Measurements from ENCODE around the gene SHPK.
"Not testable (repeated sequence)": the region's sequence is repeated elsewhere in the genome, so short reads cannot be mapped to it uniquely, and the experiment has no call there.

SHPK gene

DNA sequence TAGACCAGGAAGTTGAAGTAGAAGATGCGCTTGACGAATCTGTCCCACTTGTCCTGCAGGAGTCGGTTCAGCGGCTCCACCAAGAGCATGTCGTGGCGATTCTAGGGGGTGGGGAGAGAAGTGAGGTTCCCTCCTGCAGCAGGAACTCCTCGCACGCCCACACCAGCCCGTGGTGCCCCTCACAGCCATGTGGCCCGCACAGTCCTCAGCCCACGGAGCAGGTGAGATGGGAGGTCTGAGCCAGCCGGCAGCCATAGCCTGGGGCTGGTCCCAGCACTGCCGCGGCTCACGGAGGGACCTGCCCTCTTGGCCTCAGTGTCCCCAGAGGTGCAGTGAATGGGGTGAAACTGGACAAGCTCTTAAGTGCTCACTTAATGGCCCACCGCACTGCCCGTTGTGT is 50.2 kb downstream of the SHPK start:
- no peak for DNase-seq

DNA sequence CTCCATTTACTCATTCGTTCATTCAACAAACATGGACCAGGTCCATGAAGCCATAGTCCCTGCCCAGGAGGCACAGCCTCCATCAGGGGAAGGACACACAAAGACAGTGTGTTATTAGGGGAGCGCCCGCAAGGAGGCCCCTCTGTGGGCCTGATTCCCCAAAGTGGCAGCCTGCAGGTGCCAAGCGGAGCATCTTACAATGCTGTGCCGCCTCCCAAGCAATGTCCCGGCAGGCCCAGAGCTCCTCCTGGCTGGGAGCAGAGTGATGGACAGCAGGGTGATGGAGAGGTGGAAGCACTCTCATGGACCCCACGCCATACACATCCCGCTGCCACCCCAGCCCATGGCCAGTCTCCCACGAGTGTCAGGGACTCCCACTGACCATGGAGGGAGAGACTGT is 52.6 kb downstream of the SHPK start:
- DNase-seq, result no peak

GRCh38 chr17:3582915-3583314 is 53.1 kb downstream of the SHPK start:
- DNase-seq, result no peak

GRCh38 chr17:3578667-3579066 is 57.4 kb downstream of the SHPK start:
- not testable (repeated sequence) for DNase-seq

DNA sequence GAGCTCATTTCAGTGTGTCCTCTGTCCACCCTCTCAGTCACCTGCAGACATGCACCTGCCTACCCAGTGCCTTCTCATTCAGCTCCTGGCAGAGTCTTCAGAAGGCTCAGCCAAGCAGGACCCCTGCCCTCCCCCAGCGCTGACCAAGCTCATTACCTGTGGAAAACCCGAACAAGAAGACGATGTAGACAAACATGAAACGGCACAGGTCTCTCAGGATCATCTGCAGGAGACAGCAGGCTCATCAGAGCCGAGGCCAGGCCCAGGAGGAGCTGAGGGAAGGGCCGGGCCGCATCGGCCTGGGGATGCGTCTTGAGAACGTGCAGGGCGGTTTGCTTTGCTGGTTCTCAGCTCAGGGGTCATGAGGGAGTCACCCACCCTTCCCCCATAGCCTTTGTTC is 59.1 kb downstream of the SHPK start:
- DNase-seq, result no peak

GRCh38 chr17:3575511-3575910 is 60.5 kb downstream of the SHPK start:
- no peak for DNase-seq

DNA sequence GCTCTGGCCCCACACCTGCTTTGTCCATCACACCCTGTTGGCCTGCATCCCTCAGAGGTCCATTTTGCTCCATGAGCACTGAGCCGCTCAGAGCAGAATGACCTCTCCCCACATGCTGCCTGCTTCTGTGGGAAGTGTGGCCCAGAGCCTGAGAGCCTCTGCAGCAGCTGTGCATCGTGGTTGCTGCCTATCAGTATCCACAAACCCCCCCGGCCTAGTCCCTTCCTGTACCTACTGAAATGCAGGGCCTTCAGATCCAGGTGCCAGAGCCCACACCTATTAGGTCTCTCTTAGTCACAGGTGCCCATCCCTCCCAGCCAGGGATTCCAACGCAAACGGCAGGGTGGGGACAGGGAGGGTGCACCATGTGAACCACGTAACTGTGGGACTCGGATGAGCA is 61.8 kb downstream of the SHPK start:
- no peak for DNase-seq

- DNase-seq, result no peak
Observed at GRCh38 chr17:3573246-3574100, 62.6 kb downstream of the SHPK start.

- no peak for DNase-seq
Observed at GRCh38 chr17:3572231-3572630, 63.8 kb downstream of the SHPK start.

DNA sequence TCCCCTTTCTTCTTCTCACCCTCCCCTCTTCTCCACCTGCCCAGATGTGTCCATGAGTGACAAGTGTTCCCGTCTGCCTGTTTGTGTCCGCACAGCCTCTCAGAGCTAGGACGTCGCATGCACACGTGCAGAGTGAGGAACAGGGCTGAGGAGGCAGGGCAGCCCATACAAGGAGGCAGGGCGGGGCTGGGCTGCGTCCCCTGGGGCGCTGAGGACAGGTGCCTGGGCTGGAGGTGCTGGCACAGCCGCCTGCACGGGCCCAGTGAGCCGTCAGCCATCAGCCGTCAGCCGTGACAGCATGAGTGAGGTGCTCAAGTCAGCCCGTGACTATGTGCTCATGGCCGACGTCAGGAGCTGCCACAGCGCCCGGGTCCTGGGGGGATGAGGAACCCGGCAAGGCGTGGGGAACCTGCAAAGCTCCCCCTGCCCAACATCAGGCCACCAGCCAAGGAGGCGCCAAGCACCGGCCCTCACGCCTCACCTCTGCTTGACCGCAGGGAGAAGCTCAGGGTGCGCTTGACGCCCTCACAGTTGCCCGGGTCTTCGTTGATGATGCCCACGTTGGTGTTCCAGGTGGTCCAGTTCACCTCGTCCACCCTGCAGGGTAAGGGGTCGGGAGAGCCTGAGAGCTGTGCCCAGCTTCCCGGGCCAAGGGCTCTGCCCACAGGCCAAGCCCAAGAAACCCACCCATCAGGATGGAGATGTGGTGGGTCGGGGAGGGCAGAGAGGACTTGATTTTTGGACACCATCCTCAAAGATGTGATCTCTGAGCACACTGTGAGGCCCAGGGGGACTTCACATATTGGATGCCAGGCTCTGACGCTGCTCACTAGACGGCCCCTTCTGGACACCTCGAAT is 64.8 kb downstream of the SHPK start:
- DNase-seq, result no peak

DNA sequence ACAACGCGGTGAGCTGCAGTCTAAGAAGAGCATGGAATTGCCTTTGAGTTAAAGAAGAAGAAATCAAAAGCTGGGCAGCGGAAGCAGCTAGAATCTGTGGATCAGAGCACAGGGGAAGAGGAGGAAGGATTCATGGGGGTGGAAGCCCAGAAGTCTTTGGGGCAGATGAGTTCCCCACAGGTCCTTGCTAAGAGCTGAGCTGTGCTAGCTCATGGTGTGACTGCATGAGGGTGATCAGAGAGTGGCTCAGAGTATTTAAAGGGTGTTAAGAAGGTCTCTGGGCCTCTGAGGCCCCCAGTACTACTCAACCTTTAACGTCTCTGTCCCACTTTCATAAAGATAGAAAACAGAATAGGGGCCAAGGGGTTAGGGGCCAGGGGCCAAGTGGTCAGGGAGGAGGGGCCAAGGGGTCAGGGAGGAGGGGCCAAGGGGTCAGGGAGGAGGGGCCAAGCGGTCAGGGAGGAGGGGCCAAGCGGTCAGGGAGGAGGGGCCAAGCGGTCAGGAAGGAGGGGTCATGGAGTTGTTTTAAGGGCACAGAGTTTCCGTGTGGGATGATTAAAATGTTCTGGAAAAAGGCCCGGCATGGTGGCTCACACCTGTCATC is 66.4 kb downstream of the SHPK start:
- DNase-seq, result no peak

DNA sequence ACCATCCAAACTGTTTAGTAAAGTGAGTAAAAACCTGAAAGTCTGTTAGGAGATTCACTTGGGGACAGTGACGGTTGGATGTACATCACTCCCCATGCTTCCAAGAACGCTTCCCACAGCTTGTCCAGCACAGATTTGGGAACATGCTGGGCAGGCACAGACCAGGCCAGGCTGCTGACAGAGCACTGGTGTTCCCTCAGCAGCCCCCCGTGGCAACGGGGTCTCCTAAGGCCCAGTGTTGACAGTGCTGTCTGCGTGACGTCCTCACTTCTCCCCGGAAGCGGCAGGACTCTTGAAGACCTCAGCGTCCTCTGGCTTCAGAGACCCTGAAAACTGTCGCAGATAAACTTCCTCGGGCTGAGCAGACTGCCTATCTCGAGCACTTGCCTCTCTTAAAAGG is 69.5 kb downstream of the SHPK start:
- DNase-seq, result no peak

DNA sequence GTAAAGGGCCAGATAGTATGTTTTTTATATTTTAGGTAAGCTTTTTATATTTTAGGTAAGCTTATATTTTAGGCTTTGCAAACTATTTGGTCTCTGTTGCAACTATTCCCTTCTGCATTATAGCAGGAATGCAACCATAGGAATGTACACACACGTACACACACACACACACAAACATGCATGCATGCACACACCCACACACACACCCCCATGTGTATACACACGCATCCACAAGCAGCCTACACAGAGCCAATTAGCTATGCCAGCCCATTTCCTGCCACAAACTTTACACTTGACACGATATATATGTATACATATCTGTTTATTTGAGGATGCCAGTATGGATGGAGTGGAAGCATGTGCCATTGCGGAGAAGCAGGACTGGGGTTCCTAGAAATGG is 70.9 kb downstream of the SHPK start:
- DNase-seq, result no peak

DNA sequence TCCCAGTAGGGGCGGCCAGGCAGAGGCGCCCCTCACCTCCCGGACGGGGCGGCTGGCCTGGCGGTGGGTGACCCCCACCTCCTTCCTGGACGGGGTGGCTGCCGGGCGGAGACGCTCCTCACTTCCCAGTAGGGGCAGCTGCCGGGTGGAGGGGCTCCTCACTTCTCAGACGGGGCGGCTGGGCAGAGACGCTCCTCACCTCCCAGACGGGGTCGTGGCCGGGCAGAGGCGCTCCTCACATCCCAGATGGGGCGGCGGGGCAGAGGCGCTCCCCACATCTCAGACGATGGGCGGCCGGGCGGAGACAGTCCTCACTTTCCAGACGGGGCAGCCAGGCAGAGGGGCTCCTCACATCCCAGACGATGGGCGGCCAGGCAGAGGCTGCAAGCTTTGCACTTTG is 71.8 kb downstream of the SHPK start:
- not testable (repeated sequence) for DNase-seq

DNA sequence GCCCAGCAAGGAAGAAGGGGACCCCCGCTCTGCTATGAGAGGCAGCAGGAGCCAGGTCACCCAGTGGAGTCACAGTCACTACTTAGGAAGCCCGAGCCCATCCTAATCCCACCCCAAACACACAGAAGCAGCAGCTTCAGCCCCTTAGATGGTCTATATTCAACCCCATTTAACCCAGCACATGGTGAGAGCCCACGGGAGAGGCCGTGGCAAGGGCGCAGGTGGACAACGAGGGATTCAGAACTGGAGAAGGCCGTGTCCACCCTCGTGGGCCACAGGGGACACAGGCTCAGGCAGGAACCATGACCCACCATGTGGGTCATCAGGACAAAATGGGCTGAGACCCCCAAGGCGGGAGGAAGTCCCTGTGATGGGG is 76.8 kb downstream of the SHPK start:
- DNase-seq, result no peak

DNA sequence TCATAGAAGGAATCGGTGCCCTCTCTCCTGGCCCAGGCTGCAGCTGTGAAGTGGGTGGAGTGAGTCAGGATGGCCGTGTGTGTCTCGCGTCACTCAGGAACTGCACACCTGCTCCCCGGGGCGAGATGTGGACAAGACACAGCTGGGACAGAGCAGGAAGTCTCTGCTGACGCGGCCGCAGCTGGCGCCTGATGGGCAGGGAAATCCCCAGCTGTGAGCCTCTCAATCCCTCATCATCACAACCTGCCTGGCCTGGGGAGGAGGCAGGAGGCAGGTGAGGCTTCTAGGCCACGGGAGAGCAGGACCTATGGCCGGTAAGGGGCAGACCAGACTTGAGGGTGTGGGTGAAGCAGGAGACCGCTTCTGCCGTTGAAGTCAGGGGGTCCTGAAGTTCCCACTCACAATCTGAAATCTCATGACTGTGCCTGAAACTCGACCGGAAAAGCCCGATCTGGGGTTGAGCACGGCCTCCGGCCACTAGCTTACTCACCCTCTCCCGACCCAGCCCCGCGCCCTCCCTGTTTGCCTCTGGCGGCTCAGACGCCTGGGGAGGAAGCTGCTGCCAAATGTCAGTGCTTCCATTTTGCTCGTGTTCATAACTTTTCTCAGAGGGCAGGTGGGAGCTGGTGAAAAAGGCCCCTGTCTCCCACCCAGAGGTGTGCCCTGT is 77.3 kb downstream of the SHPK start:
- DNase-seq, result no peak
